Stimulated activated CD8-positive, alpha-beta memory T cell treated with anti-CD3 and anti-CD28 coated beads, Interleukin-2, amount 100 ng/mL, for 1 hour (primary cell): ENCODE results near the gene RCOR1.
"Not testable (repeated sequence)": the region's sequence is repeated elsewhere in the genome, so short reads cannot be mapped to it uniquely, and the experiment has no call there.

ENCODE experiments used
- DNase-seq, 2 donors: peaks; one replicate each; pipeline ENCODE4 v3.0.0-alpha.2; 2020; ENCODE audit warnings: low read depth in 2 of 2

Gene RCOR1

DNA sequence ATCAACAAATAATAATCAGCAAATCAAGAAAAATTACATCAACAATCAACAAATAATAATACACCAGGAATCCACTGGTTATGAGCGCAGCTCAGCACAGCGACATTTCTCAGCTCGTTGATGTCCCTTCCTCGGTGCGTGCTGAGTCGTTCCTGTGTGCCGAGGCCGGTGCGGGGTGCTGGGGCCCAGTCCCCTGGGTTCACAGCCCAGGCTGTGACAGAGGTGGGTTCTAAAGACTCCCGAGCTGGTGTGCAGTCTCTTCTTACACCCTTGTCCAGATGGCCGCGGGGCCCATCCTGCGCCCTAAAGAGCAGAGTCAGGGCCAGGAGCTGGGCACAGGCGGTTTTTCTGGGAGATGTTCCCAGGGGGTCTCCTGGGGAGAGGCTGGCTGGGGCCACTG, 157.9 kb downstream of the RCOR1 start:
- no peak for DNase-seq

DNA sequence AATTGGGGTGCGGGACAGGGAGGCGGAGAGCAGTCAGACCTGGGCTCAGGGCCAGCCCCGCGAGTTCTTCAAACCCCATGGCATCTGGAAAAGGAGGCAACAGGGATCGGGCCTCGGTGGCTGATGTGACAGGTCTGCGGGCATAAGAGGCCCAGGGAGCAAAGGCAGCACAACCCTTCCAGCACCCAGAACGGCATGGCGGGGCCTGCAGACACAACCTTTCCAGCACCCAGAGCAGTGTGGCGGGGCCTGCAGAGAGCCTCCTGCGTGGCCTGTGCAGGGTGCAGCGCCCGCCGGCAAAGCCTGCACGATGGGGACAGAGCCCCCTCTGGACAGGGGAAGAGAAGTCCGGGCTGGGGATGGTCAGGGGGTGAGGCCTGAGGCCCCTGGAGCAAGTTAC, 158.6 kb downstream of the RCOR1 start:
- no peak for DNase-seq

DNA sequence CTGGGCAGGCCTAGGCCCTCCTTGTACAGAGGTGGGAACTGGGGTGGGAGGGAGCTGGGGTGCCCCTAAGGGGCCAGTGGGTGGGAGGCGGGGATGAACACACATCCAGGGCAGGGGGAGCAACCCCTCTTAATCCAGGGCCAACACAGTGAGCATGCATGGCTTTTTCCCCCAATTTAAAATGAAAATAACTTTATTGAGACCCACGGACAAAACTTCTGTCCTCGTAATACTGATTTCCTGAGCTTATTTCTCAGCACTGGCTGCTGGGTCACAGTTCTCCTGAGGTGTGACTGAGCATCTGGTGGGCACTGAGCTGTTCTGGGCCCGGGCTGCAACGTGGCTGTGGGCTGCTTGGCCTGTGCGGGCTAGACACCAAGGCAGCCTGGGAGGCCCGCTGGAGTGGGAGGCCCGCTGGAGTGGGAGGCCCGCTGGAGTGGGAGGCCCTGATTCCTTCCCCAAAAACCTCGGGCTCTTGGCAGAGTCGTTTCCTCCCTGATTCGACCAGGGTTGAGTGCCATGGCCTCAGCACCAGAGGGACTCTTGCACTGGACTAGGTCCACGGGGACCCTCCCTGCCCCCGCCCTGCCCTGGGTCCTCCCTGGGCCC, 159.9 kb downstream of the RCOR1 start:
- no peak for DNase-seq

DNA sequence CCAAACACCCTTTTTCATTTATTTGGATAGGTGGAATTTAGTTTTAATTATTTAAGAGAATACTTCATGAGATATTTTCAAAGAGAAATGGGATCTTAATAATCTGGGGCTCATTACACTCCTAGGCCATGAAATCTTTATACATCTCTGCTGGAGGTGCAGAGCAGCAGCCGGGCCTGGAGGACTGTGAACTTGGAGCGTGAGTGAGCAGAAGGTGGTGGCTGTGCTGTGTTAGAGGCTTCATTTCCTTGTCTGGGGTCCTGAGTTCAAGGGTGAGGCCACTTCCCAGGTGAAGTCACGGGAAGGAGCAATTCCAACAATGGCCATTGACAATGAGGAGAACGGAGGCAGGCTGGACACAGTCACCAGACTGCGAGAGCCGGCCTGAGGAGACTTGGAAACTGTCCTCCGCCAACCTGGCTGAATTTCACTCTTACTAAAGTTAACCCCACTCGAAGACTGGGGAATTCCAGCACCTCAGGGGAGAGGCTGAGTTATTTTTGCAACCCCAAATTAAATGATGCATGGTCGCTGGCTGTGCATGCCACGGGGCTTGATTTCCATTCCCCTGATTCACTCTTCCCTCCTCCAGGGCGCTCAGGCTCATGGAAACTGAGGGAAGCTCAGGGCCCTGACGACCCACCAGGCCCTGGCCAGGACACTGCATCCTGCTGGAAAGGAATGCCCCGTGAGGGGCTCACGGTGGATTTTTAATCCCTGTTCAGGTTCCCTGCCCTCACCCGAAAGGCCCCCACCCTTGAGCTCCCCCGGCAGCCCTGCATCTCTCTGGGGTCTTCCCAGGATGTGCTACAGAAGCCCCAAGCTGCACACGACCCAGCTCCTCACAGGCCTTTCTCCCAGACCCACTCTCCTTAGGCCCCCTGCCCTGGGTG, 162.2 kb downstream of the RCOR1 start:
- DNase-seq, result no peak

DNA sequence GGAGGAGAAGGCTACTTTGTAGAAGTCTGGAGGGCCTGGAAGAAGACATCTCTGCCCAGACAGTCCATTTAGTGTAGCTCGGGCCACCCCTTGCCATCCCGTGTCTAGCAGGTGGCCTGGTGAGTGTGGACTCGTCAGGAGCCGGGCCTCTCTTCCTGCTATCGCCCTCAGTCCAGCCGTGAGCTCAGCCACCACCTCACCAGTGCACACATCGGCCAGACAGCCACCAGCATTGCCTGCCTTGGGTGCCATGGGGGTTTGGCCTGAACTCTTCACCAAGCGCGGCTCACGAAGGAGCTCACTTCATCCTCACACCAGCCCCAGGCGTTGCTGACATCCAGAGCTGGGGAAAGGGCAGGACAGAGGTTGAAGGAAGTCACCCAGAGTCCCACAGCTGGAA, 165.2 kb downstream of the RCOR1 start:
- DNase-seq, result no peak

DNA sequence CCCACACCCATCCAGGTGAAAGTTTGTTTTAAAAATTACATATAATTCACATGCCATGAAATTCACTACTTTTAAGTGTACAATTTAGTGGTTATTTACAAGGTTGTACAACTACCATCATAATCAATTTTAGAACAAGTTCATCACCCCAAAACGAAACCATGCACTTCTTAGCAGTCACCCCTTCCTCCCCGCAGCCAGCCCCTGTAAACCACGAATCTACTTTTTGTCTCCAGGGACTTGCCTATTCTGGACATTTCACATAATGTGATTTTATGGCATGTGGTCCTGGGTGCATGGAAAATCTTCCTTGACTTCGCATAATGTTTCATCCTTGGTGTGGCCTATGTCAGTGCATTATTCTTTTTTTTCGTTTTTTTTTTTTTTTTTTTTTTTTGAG, 165.6 kb downstream of the RCOR1 start:
- no peak for DNase-seq

DNA sequence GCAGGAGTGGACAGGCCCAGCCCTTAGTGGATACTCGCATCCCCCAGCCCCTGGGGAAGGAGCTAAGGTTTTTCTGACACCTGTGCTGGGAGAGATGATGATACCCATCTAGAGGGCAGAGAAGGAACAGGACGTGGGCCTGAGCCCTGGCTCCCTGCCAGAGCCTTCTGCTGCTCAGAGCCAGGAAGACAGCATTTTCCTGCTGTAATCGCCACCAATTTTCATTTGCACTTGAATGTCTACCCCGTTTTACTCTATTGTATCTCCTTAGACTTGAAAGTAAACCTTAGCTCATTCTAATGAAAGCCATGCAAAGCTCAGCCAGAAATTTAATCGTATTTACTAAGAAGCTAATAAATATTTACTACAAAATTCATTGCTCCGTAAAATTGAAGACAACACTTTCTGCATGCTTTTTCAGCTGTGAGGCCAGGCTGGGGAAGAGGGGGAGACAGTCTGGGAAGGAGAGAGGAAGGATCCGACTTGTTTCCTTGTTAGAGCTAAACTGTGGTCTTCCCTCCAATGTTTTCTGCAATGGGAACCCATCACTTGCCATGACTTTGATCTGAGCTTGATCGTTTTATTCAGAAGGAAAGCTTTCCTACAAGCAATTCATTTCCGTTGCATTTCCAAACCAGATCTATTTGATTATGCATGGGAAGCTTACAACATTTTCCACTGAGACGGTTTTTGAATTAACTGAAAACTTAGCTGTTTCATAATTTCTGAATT, 167.2 kb downstream of the RCOR1 start:
- no peak for DNase-seq

DNA sequence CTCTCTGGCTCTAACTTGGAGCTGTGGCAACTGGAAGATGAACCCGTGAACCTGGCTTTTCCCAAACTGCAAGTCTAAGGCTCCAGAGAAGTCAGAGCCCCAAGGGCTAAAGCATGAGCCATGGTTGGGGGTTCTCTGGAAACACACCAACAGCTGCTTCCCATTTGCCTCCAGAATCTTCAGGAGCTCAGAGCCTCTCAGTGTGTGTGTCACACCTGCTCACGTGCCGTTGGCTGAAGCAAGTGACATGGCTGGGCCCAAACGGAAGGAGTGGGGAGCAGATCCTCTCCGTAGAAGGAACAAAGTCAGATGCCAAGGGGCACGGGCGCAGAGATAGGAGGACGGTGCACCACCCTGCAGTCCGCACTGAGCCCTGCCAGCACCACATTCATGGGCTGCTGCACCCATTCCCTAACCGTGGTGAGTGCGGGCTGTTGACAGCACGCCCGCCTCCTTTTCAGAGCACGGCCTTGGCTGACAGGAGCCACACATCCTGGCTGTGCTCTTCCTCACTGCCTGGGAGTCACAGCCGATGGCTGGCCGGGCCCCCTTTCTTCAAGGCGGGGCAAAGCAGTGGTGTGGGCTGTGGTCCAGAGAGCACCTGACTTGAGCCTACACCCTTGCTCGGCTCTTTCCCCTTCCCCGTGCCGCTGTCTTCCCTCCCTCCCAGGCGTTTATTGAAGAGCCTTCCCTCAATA, 168.2 kb downstream of the RCOR1 start:
- DNase-seq, result no peak

DNA sequence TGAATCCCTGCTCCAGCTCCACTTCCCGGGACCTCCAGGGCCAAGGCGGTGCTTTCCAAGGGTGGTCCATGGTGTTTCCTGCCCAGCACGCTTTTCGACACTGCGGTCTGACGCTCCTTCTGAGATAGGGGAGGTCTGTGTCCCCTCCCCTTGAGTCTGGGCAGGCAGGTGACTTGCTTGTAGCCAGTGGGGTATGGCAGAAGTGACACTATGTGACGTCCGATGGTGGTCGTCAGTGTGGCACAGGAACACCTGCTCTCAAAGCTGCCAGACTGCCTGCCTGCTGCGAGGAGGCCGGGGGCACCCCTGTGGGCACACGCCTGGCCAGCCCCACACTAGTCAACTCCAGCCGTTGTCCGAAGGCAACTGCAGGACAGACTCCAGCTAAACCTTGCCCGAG, 168.8 kb downstream of the RCOR1 start:
- no peak for DNase-seq

DNA sequence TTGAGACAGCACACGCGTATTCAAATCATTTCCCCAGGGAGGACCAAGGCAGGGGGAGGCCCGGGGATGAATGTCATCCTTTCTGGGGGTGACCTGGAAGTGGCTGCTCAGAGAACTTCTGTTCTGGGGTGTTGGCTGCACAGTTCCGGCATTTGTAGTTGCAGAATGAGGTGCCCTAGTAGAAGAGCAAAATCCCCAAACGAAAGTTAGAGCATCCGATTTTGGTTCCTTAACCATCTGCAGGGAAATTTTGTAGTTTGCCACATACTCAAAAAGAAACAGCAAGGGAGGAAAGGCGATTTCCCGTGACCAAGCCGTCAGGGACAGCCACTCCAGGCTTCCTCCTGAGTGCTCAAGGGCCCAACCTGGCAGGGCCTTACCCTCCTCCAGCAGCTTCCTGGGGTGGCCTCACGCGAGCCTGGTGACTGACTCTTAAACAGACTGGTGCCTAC, 171.8 kb downstream of the RCOR1 start:
- no peak for DNase-seq

DNA sequence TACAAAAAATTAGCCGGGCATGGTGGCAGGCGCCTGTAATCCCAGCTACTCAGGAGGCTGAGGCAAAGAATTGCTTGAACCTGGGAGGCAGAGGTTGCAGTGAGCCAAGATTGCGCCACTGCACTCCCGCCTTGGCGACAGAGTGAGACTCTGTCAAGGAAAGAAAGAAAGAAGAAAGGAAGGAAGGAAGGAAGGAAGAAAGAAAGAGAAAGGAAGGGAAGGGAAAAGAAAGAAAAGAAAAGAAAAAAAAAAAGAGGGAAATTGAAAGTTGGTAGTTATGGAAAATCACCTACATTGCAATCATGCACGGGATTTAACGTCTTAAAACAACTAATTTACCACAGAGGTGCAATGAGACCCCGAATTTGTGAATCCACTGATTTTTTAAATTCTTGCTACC, 173.3 kb downstream of the RCOR1 start:
- not testable (repeated sequence) for DNase-seq

DNA sequence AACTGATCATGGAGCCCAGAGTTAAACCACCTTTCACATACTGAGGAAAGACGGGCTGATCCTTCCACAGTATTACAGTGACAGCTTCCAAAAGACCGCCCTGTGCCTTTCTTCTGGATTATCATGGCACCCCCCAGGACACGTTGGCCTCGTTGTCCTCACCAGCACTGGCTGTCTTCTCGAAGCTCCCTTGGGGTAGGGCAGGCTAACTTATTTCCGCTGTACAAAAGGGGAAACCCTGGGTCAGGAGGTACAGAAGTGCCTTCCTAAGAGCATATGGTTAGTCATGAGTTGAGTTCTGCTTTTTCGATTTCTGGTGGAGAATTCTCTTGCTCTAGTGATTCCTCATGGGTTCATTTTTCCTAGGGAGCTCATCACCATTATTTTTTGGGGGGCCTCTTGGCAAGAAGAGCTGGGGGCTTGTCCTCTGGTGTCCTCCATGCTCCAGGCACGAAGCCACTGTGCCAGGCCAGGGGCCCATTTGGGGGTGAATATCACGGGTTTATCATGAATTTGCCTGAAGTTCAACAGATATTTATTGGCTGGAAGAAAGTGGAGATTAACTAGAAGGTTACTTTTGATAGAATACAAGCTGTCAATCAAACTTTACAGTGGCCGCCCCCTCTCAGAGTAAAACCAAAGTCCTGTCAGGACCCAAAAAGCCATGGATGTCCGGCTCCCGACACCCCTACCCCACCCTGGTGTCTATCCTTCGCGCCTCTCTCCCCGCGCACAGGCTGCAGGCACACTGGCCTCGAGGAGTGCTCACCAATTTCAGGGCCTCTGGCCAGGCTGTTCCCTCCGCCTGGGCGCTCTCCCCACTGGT, 176.0 kb downstream of the RCOR1 start:
- DNase-seq, result no peak

DNA sequence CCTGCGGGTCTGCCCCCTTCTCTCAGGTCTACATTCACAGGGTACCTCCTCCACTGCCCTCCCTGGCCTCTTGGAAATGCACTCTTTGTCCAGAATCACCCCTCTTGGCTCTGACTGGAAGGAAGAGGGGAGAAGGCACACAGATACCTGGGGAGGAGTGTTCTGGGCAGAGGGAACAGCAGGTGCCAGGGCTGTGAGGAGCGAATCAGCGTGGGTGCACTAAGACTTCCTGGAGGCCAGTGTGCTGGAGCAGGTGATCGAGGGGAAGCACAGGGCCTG, 176.5 kb downstream of the RCOR1 start:
- no peak for DNase-seq

DNA sequence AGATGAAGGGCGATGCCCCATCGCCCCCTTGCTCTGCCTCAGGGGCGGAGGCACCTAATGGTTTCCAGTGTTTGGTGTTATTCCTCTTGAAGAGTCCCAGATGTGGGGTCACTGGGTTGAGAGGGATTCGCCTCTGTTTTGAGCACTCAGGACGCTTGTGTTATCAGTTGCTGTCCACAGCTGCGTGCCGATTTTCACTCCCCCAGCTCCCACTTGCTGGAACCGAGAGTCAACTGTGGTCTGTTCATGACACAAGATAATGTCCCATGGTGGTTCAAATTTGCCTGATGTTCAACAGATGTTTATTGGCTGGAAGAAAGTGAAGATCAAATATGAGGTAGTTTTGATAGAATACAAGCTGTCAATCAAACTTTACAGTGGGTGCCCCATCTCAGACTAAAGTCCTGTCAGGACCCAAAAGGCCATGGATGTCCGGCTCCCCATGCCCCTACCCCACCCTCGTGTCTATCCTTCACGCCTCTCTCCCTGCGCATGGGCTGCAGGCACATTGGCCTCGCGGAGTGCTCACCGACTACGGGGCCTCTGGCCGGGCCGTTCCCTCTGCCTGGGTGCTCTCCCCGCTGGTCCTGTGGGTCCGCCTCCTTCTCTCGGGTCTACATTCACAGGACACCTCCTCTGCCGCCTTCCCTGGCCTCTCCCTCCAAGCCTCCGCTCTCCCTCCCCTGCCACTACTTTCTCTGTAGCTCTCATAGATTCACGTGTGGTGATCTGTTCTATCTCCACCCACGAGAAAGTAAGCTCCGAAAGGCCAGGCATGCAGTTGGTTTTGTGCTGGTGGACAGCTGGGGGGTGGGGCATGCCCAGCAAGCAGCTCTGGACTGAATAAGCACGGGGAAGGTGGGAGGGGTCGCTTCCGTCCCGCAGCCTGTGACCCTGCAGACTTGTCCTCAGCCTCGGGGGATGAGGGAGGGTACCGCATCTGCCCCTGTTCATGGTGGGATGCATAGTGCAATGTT, 178.0 kb downstream of the RCOR1 start:
- no peak for DNase-seq

DNA sequence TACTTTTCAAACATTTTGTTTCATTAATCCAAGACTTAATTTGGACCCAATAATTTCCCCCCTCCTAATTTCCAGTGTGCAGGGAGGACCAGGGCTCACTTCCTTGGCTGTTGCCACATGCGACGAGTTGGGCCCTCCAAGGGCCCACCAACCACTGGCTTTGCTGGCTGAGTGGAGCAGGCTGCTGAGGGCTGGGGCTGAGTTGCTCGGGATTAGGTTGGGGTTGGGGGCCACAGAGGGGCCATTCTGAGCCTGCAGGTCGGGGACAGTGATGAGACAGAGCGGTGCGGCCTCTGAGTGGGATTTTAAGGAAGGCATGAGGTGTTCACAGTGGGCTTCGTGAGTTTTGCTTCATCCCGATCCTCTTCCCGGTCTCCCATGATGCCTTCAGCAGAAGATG, 178.7 kb downstream of the RCOR1 start:
- no peak for DNase-seq

DNA sequence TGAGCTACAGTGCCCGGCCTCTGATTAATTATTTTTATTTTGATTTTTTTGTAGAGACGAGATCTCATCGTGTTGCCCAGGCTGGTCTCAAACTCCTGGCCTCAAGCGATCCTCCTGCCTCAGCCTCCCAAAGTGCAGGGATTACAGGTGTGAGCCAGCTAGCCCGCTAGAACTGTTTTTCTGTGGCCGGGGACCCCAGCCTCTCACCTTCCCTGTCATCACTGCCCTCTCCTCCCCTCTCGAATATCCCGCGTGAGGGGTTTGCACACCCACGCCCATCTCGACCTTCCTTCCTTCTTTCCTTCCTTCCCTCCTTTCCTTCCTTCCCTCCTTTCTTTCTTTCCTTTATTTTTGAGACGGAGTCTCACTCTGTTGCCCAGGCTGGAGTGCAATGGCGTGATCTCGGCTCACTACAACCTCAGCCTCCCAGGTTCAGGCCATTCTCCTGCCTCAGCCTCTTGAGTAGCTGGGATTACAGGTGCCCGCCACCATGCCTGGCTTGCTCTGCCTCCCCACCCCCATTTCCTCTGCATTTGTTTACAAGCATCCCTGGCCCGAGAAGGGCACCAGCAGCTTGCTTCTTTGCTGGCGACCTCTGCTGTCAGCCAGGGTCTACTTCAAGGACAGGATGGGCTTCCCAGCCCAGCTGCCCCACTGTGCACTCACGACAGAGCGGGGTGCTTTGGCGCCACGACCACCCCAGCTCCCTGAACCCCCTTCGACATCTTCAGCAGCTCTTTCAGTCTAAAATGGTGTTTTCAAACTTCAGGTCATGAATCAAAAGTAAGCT, 180.5 kb downstream of the RCOR1 start:
- DNase-seq, result no peak

DNA sequence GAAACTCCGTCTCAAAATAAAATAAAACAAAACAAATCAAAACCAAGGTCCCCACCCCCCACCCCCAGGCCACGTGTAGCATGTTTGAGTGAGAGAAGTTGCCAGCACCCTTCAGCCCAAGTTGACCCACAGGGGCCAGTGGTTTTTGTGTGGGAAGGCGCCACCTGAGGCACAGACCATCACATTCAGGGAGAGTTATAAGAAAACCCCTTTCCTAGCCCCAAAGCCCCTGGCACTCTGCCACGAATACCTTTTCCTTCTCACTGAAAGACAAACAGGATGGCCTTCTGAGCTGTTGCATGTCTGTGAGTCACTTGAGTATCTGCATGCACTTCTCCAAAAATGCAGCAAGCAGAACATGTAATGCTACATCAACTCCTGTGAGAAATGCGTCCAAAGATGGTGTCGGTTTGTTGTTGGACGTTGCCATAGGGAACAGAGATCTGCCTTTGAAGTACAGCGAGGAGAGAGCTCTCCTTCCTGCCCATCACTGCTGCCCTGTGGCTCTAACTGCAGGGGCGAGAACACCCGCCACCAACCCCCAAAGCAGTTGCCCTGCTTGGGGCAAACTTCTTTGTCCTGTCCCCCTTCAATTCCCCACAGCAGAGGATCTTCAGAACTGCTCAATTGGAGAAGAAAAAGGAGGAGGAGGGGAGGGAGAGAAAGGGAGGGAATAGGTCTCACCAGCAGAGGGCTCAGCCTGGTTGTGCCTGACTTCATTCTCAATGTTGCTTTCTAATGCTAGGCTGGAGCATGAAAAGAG, 182.1 kb downstream of the RCOR1 start:
- DNase-seq, result peak in 1 of 2 donors; percentile 31

DNA sequence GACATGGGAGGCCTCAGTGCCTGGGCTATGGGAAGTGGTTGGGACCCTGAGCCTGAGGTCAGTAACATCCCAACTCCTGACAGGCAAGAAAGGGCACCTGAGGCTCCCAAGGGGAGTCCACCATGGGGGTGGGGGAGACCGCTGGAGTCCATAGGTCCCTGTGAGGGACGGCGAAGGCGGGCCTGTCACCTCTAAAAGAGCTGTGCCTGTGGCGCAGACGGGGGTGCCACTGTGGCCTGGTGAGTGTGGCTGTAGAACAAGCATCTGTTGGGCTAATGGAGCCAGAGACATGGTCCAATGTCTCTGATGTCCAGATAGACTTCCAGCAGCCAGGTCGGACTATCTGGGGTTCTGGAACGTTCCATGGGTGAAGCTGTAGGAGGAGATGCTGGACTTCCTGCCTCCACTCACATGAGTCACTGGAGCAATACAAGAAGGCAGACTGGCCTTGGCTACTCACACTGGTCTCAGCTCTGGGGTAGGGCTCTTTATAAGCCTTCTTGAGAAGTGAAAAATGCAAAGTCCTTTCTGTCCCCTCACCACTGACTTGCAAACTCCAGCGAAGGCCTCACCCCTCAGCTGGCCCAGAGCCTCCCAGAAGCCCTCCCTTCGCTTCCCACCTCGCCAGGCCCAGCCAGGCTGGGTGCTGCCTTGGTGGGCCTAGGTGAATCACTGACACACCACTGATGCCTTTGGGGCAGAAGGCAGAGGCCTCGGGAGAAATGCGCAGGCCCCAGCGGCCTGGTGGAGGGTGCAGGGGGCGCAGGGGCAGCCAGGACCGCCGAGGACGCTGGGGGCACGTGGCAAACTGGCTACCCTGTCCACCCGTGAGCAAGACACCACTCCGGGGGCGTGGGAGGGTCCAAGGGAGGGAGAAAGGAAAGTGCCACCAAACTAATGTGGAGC, 183.7 kb downstream of the RCOR1 start:
- no peak for DNase-seq
